ACC112 (cell line): ENCODE measurements around the gene RBKS.
"Not testable (repeated sequence)": the region's sequence is repeated elsewhere in the genome, so short reads cannot be mapped to it uniquely, and the experiment has no call there.

ENCODE experiments used
- H2AFZ ChIP-seq: fragments of 200-600 bp; sonication (generic); one replicate; pipeline ENCODE4 v1.6.0; 2017; ENCODE audit warnings: antibody characterized with exemption, low read length; ENCODE audit not compliant: unreplicated experiment
- H3K27ac ChIP-seq: fragments of 200-600 bp; sonication (generic); 2 replicates; pipeline ENCODE4 v1.5.1; 2014; ENCODE audit warnings: low read depth, mild to moderate bottlenecking, antibody characterized with exemption, low read length, moderate library complexity
- H3K27me3 ChIP-seq: fragments of 200-600 bp; sonication (generic); 2 replicates; pipeline ENCODE4 v1.6.1; 2014; ENCODE audit warnings: mild to moderate bottlenecking, antibody characterized with exemption, low read length, moderate library complexity, mixed read lengths; ENCODE audit not compliant: insufficient read depth
- H3K36me3 ChIP-seq: fragments of 200-600 bp; sonication (generic); 2 replicates; pipeline ENCODE4 v1.6.1; 2016; ENCODE audit warnings: mild to moderate bottlenecking, antibody characterized with exemption, low read length, moderate library complexity, mixed read lengths; ENCODE audit not compliant: insufficient read depth
- H3K4me1 ChIP-seq: fragments of 200-600 bp; sonication (generic); one replicate; pipeline ENCODE4 v1.6.1; 2016; ENCODE audit warnings: low read length, mixed read lengths; ENCODE audit not compliant: insufficient read depth, unreplicated experiment, control insufficient read depth
- H3K4me3 ChIP-seq: fragments of 200-600 bp; sonication (generic); 2 replicates; pipeline ENCODE4 v1.5.1; 2014; ENCODE audit warnings: mild to moderate bottlenecking, low read depth, low read length
- H3K79me2 ChIP-seq: fragments of 200-600 bp; sonication (generic); one replicate; pipeline ENCODE4 v1.6.0; 2016; ENCODE audit warnings: low read length; ENCODE audit not compliant: control insufficient read depth, unreplicated experiment, insufficient read depth

The RBKS gene

GRCh38 chr2:27889774-27890145 lies 427 bp downstream of the RBKS start:
- Histone ChIP-seq H2AFZ (peak overlapping the region; percentile 1), H3K36me3 (no peaks in the 10 kb centered on the region), H3K27ac (peak overlapping the region; percentile 97), H3K4me3 (peak overlapping the region; percentile 87), H3K4me1 (peaks cover 42% of the 10 kb centered on the region), H3K79me2 (peaks cover 34% of the 10 kb centered on the region), H3K27me3 (no peaks in the 10 kb centered on the region)

GRCh38 chr2:27888790-27889189 lies 1.4 kb downstream of the RBKS start:
- Histone ChIP-seq H3K79me2 (peaks cover 29% of the 10 kb centered on the region), H3K4me3 (peak overlapping the region; percentile 87), H3K36me3 (no peaks in the 10 kb centered on the region), H3K27me3 (no peaks in the 10 kb centered on the region), H3K27ac (peak overlapping the region; percentile 97), H3K4me1 (peaks cover 44% of the 10 kb centered on the region), H2AFZ (peak overlapping the region; percentile 10)

- Histone ChIP-seq H3K4me3 (no peak overlapping the region), H3K27ac (no peak overlapping the region), H2AFZ (no peak overlapping the region), H3K27me3 (no peaks in the 10 kb centered on the region), H3K79me2 (peaks cover 26% of the 10 kb centered on the region), H3K4me1 (peaks cover 44% of the 10 kb centered on the region), H3K36me3 (no peaks in the 10 kb centered on the region)
Measured at GRCh38 chr2:27887830-27888229, 2.4 kb downstream of the RBKS start.

- Histone ChIP-seq H3K4me1 (peaks cover 41% of the 10 kb centered on the region), H3K27me3 (no peaks in the 10 kb centered on the region), H3K79me2 (peaks cover 21% of the 10 kb centered on the region), H3K4me3 (no peak overlapping the region), H3K27ac (no peak overlapping the region), H2AFZ (no peak overlapping the region), H3K36me3 (no peaks in the 10 kb centered on the region)
Measured at GRCh38 chr2:27887111-27887510, 3.1 kb downstream of the RBKS start.

GRCh38 chr2:27886322-27886721 lies 3.9 kb downstream of the RBKS start:
- peaks cover 33% of the 10 kb centered on the region for H3K4me1 ChIP-seq
- no peak overlapping the region for H3K4me3 ChIP-seq
- H3K27ac ChIP-seq: peak overlapping the region; percentile 79
- H3K27me3 ChIP-seq: no peaks in the 10 kb centered on the region
- H2AFZ ChIP-seq: no peak overlapping the region
- no peaks in the 10 kb centered on the region for H3K36me3 ChIP-seq
- peaks cover 14% of the 10 kb centered on the region for H3K79me2 ChIP-seq

GRCh38 chr2:27885661-27886060 lies 4.5 kb downstream of the RBKS start:
- H3K27me3 ChIP-seq: no peaks in the 10 kb centered on the region
- H2AFZ ChIP-seq: peak overlapping the region; percentile 53
- H3K4me1 ChIP-seq: peaks cover 33% of the 10 kb centered on the region
- H3K79me2 ChIP-seq: peaks cover 8% of the 10 kb centered on the region
- H3K27ac ChIP-seq: peak overlapping the region; percentile 79
- no peaks in the 10 kb centered on the region for H3K36me3 ChIP-seq
- no peak overlapping the region for H3K4me3 ChIP-seq

- H3K36me3 ChIP-seq: no peaks in the 10 kb centered on the region
- H3K4me1 ChIP-seq: peaks cover 33% of the 10 kb centered on the region
- H3K79me2 ChIP-seq: peaks cover 8% of the 10 kb centered on the region
- no peaks in the 10 kb centered on the region for H3K27me3 ChIP-seq
- peak overlapping the region; percentile 79 for H3K27ac ChIP-seq
- peak overlapping the region; percentile 53 for H2AFZ ChIP-seq
- no peak overlapping the region for H3K4me3 ChIP-seq
Measured at GRCh38 chr2:27885234-27885633, 5.0 kb downstream of the RBKS start.

GRCh38 chr2:27884601-27885000 lies 5.6 kb downstream of the RBKS start:
- no peak overlapping the region for H3K4me3 ChIP-seq
- H3K27ac ChIP-seq: peak overlapping the region; percentile 79
- peaks cover 2% of the 10 kb centered on the region for H3K79me2 ChIP-seq
- H2AFZ ChIP-seq: peak overlapping the region; percentile 18
- peaks cover 32% of the 10 kb centered on the region for H3K4me1 ChIP-seq
- no peaks in the 10 kb centered on the region for H3K36me3 ChIP-seq
- no peaks in the 10 kb centered on the region for H3K27me3 ChIP-seq

GRCh38 chr2:27882584-27882922 lies 7.6 kb downstream of the RBKS start:
- not testable (repeated sequence) for H3K27ac ChIP-seq, H3K4me3 ChIP-seq, H3K36me3 ChIP-seq, H3K79me2 ChIP-seq, H2AFZ ChIP-seq, H3K27me3 ChIP-seq
- peaks cover 19% of the 10 kb centered on the region for H3K4me1 ChIP-seq

- not testable (repeated sequence) for H3K4me3 ChIP-seq, H3K79me2 ChIP-seq, H3K27ac ChIP-seq, H3K27me3 ChIP-seq, H3K36me3 ChIP-seq, H2AFZ ChIP-seq
- H3K4me1 ChIP-seq: peaks cover 19% of the 10 kb centered on the region
Measured at GRCh38 chr2:27881815-27882583, 8.2 kb downstream of the RBKS start.

- H3K27me3 ChIP-seq: no peaks in the 10 kb centered on the region
- no peaks in the 10 kb centered on the region for H3K79me2 ChIP-seq
- no peak overlapping the region for H2AFZ ChIP-seq
- no peak overlapping the region for H3K4me3 ChIP-seq
- H3K27ac ChIP-seq: no peak overlapping the region
- no peaks in the 10 kb centered on the region for H3K4me1 ChIP-seq
- no peaks in the 10 kb centered on the region for H3K36me3 ChIP-seq
Measured at GRCh38 chr2:27878825-27879224, 11.4 kb downstream of the RBKS start.
